ENCODE results near the gene MET. TPM values are rescaled to one million over a fixed set of nuclear protein-coding genes. Genes with fewer than 3 reads are reported as not detected.

The MET gene
- total and polyA plus RNA-seq, 2 donors from 2014 or later: 13.4 to 225 TPM

DNA sequence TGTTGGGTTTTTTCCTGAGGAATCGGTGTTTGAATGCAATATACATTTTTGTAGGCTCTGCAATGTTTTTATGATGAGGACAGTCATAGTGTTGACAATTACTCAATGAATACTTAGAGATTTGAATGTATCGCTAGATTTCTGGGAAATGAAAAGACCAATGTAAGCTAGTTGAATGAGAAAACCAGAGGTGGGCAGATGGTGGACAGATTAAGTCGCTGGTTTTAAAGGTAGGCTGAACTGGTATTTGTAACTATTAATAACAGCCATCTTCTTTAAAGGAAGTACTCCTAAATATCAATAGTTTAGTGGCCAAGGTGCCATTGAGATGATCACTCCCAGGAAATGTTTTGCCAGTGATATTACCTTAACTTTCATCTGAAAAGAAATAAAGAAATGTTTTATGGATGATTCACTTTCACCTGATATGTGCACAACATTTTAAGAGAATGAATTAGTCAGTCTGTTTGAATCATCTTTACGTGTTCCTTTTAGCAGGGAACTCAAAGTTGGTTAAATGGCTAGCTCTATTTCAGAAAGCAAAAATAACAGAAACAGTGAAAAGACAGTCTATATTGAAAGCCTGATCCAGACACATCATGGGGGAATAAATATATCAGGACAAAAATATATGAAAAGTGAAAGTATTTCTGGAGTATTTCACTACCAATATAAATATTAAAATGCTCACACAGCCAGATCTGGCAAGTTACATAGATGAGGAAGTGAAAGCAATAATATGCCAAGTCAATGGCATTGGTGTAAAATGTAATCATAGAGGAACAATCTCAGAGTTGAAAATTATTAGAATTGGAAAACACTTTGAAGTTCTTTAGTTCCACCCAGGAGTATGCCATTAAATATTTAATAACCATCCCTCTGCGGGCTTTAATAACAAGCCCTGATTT lies 20.7 kb downstream of the MET start:
- no peaks in the 10 kb centered on the region for H3K36me3 ChIP-seq (ENCODE audit: control insufficient read depth in 2 of 3, insufficient read depth in 3 of 3, low read length in 3 of 3)
- no peak overlapping the region for H3K9ac ChIP-seq (ENCODE audit: low read length in 3 of 3)
- intact Hi-C loops (cut with DNase I): no loop called here
- no peak overlapping the region for H3K27ac ChIP-seq (ENCODE audit: low read depth in 2 of 2, low read length in 2 of 2)
- FAIRE-seq (no peak), DNase-seq (no peak)
- H3K4me3 ChIP-seq (ENCODE audit: low read length in 3 of 3): no peak overlapping the region
- H3K9me3 ChIP-seq (ENCODE audit: control insufficient read depth in 2 of 3, insufficient read depth in 1 of 3, low read length in 3 of 3): no peaks in the 10 kb centered on the region
- TF ChIP-seq, protein P1, sequence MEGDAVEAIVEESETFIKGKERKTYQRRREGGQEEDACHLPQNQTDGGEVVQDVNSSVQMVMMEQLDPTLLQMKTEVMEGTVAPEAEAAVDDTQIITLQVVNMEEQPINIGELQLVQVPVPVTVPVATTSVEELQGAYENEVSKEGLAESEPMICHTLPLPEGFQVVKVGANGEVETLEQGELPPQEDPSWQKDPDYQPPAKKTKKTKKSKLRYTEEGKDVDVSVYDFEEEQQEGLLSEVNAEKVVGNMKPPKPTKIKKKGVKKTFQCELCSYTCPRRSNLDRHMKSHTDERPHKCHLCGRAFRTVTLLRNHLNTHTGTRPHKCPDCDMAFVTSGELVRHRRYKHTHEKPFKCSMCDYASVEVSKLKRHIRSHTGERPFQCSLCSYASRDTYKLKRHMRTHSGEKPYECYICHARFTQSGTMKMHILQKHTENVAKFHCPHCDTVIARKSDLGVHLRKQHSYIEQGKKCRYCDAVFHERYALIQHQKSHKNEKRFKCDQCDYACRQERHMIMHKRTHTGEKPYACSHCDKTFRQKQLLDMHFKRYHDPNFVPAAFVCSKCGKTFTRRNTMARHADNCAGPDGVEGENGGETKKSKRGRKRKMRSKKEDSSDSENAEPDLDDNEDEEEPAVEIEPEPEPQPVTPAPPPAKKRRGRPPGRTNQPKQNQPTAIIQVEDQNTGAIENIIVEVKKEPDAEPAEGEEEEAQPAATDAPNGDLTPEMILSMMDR (IDR thresholded peaks at IDR 0.05; ENCODE audit: borderline replicate concordance, extremely low read depth, insufficient read depth): no peak
- no peaks in the 10 kb centered on the region for H3K4me1 ChIP-seq (ENCODE audit: control insufficient read depth in 2 of 3, insufficient read depth in 2 of 3, low read depth in 1 of 3, low read length in 3 of 3)
- no peaks in the 10 kb centered on the region for H3K27me3 ChIP-seq (ENCODE audit: control insufficient read depth, insufficient read depth, low read length)

DNA sequence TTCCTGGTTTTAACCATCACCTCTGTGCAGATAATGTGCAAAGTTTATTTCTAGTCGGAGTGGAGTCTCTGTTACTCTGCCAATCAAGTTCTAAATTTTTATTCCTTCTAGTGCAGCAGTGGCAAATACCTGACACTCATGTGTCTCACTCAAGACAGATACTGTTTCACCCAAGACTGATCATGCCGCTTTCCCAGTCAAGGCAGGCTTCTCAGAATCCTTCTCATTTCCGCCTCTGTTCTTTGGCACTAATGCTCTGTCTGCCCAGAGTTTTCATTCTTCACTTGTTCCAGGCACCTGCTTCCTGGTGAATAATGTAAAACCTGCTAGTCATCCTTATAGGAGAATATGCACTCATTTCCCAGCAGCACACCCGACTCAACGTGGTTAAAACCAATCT lies 24.7 kb downstream of the MET start:
- Histone ChIP-seq H3K27ac (ENCODE audit: low read depth in 2 of 2, low read length in 2 of 2) (no peak overlapping the region), H3K4me1 (ENCODE audit: control insufficient read depth in 2 of 3, insufficient read depth in 2 of 3, low read depth in 1 of 3, low read length in 3 of 3) (peaks cover 0 to 6% (median 0%) of the 10 kb centered on the region in 3 donors), H3K27me3 (ENCODE audit: control insufficient read depth, insufficient read depth, low read length) (no peaks in the 10 kb centered on the region), H3K9me3 (ENCODE audit: control insufficient read depth in 2 of 3, insufficient read depth in 1 of 3, low read length in 3 of 3) (no peaks in the 10 kb centered on the region), H3K4me3 (ENCODE audit: low read length in 3 of 3) (no peak overlapping the region), H3K9ac (ENCODE audit: low read length in 3 of 3) (no peak overlapping the region), H3K36me3 (ENCODE audit: control insufficient read depth in 2 of 3, insufficient read depth in 3 of 3, low read length in 3 of 3) (peaks cover 0 to 2% (median 0%) of the 10 kb centered on the region in 3 donors)
- no peak for FAIRE-seq
- no peak for DNase-seq
- intact Hi-C loops (cut with DNase I): no loop called here
- TF ChIP-seq, protein P1 (IDR thresholded peaks at IDR 0.05; ENCODE audit: borderline replicate concordance, extremely low read depth, insufficient read depth): no peak

DNA sequence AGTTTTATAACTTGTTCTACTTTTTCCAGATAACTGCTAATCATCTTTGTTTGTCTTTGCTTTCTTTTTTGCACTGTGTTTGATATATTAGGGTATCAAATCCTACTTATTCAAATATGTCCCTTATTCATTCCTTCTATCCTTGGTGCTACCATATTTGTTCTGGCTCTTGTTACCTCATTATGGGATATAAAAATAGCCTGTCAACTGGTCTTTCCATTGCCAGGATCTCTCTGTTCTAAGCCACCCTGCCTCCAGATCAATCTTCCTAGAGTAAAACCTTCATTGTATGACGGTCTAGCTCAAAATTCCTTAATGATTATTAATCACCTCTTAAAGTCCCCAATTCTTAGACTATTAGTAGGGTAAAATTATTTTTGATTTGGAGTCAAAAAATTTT lies 25.2 kb downstream of the MET start:
- intact Hi-C loops (cut with DNase I): no loop called here
- peaks cover 0 to 2% (median 0%) of the 10 kb centered on the region in 3 donors for H3K36me3 ChIP-seq (ENCODE audit: control insufficient read depth in 2 of 3, insufficient read depth in 3 of 3, low read length in 3 of 3)
- H3K4me1 ChIP-seq (ENCODE audit: control insufficient read depth in 2 of 3, insufficient read depth in 2 of 3, low read depth in 1 of 3, low read length in 3 of 3): peaks cover 0 to 6% (median 0%) of the 10 kb centered on the region in 3 donors
- H3K27ac ChIP-seq (ENCODE audit: low read depth in 2 of 2, low read length in 2 of 2): no peak overlapping the region
- no peak overlapping the region for H3K9ac ChIP-seq (ENCODE audit: low read length in 3 of 3)
- TF ChIP-seq, protein P1 (IDR thresholded peaks at IDR 0.05; ENCODE audit: borderline replicate concordance, extremely low read depth, insufficient read depth): no peak
- DNase-seq (no peak), FAIRE-seq (no peak)
- no peaks in the 10 kb centered on the region for H3K9me3 ChIP-seq (ENCODE audit: control insufficient read depth in 2 of 3, insufficient read depth in 1 of 3, low read length in 3 of 3)
- H3K4me3 ChIP-seq (ENCODE audit: low read length in 3 of 3): no peak overlapping the region
- H3K27me3 ChIP-seq (ENCODE audit: control insufficient read depth, insufficient read depth, low read length): no peaks in the 10 kb centered on the region
